ENCODE data around the gene NEGR1. TPM values are rescaled to one million over a fixed set of nuclear protein-coding genes. Genes with fewer than 3 reads are reported as not detected.

NEGR1 gene
- total and polyA plus RNA-seq, 3 donors from 2014 or later, result 2.9 to 7.6 (median 3.1) TPM

DNA sequence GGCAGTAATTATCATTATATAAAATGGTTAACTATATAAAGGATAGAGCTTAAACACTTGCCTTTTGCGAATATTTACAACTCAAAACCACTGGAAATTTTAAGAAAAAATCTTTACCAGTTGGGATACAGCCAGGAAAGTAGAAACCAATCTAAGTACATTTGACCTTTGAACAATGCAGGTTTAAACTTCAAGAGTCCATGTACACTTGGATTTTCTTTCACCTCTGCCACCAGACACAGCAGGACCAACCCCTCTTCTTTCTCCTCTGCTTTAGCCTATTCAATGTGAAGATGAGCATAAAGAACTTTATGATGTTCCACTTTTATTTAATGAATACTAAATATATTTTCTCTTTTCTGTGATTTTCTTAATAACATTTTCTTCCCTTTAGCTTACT, 361.1 kb downstream of the NEGR1 start:
- no peaks in the 10 kb centered on the region for H3K27me3 ChIP-seq
- intact Hi-C loops (cut with DNase I; ENCODE audit: low total_unique reads), result no loop called here
- 96 to 100% methylated on average over 1 of the region's 1 CpG for WGBS, 2 donors
- H3K4me3 ChIP-seq, result no peak overlapping the region
- TF ChIP-seq POLR2A (IDR thresholded peaks at IDR 0.05), result no peak
- no peak for TF ChIP-seq CTCF (IDR thresholded peaks at IDR 0.05)
- no peaks in the 10 kb centered on the region for H3K9me3 ChIP-seq
- H3K36me3 ChIP-seq (ENCODE audit: low read depth, missing control alignments), result no peaks in the 10 kb centered on the region
- no peak for DNase-seq
- H3K4me1 ChIP-seq, result no peaks in the 10 kb centered on the region
- no peak overlapping the region for H3K27ac ChIP-seq

GRCh38 chr1:71920556-71920955, 361.8 kb downstream of the NEGR1 start:
- no peaks in the 10 kb centered on the region for H3K36me3 ChIP-seq (ENCODE audit: low read depth, missing control alignments)
- WGBS, 2 donors, result 90 to 92% methylated on average over 2 of the region's 2 CpGs
- intact Hi-C loops (cut with DNase I; ENCODE audit: low total_unique reads), result no loop called here
- no peak for TF ChIP-seq CTCF (IDR thresholded peaks at IDR 0.05)
- no peak for TF ChIP-seq POLR2A (IDR thresholded peaks at IDR 0.05)
- H3K4me3 ChIP-seq, result no peak overlapping the region
- no peaks in the 10 kb centered on the region for H3K27me3 ChIP-seq
- H3K27ac ChIP-seq, result no peak overlapping the region
- no peak for DNase-seq
- no peaks in the 10 kb centered on the region for H3K4me1 ChIP-seq
- no peaks in the 10 kb centered on the region for H3K9me3 ChIP-seq

DNA sequence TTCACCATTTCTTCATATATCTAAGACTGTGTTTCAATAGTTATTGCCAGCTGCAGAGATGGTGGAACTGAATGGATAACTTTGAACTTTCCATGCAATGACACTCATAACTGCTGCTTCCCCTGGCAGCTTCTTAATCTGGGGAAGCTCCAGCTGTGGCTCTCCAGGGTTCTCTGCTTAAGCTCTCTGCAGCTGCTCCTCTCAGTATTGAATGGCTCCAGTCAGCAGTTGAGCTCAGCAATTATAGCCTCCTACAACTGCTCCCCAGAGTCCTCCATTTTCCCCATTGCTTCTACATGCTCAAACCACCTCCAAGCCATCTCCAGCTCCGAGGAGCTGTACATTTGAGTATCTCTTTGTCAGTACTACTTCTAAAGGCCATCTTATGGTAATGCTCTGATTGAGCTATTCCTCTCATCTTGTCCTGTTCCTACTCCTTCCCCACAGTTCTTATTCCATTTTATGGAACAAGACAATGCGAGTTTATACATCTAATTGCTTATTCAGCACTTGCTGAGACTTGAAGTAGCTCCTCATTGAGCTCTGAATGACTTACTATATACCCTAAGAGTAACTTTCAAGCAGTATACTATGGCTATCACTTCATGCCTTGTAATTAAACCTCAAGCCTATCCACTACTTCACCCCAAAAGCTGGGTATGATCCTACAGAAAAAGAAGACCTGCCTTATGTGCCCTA, 362.4 kb downstream of the NEGR1 start:
- no peaks in the 10 kb centered on the region for H3K27me3 ChIP-seq
- no peaks in the 10 kb centered on the region for H3K4me1 ChIP-seq
- DNase-seq, result no peak
- no peaks in the 10 kb centered on the region for H3K36me3 ChIP-seq (ENCODE audit: low read depth, missing control alignments)
- H3K9me3 ChIP-seq, result no peaks in the 10 kb centered on the region
- no peak overlapping the region for H3K4me3 ChIP-seq
- TF ChIP-seq POLR2A (IDR thresholded peaks at IDR 0.05) (no peak), CTCF (IDR thresholded peaks at IDR 0.05) (no peak)
- intact Hi-C loops (cut with DNase I; ENCODE audit: low total_unique reads), result no loop called here
- 86 to 91% methylated on average over 2 of the region's 2 CpGs for WGBS, 2 donors
- no peak overlapping the region for H3K27ac ChIP-seq

DNA sequence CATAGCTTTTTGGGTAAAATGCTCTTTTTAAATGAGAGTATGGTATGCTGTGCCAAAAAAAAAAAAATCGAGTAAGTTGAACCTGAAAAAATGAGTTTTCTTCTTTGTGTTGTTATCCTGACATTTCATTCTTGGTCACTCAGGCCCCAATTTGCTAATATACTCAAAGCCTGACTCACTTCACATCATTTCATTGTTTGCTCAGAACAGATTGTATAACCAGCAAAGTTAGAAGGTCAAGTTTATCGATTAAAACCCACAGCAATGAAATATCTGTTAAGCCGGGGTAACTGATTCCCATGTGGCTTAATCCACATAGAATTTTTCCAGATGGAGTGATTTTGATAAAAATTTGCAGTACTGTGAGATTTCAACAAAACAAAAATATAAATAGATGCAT, 363.7 kb downstream of the NEGR1 start:
- no peak overlapping the region for H3K4me3 ChIP-seq
- no peaks in the 10 kb centered on the region for H3K36me3 ChIP-seq (ENCODE audit: low read depth, missing control alignments)
- TF ChIP-seq POLR2A (IDR thresholded peaks at IDR 0.05), result no peak
- no peak for TF ChIP-seq CTCF (IDR thresholded peaks at IDR 0.05)
- intact Hi-C loops (cut with DNase I; ENCODE audit: low total_unique reads), result no loop called here
- no peak for DNase-seq
- H3K27me3 ChIP-seq, result no peaks in the 10 kb centered on the region
- 50 to 68% methylated on average over 3 of the region's 3 CpGs for WGBS, 2 donors
- no peak overlapping the region for H3K27ac ChIP-seq
- H3K9me3 ChIP-seq, result no peaks in the 10 kb centered on the region
- no peaks in the 10 kb centered on the region for H3K4me1 ChIP-seq

DNA sequence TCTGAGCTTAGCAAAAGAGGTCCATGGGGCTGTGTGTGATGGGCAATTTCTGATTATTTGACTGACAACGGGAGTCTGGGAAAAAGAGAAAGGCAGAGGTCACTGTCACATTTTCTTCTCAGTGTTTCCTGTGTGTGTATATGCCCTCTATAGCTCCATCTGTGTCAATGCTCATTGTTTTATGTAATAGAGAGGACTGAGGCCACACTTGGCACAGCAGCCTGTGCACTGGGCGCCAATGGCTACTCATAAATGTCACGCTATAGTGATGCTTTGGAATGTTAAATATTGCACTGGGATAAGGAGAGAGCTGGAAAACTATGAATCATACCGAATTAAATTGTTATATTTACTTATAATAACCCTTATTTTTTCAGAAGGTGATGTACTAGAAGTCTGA, 365.4 kb downstream of the NEGR1 start:
- no peak overlapping the region for H3K27ac ChIP-seq
- no peak for TF ChIP-seq CTCF (IDR thresholded peaks at IDR 0.05)
- no peak for TF ChIP-seq POLR2A (IDR thresholded peaks at IDR 0.05)
- no peaks in the 10 kb centered on the region for H3K27me3 ChIP-seq
- 61 to 81% methylated on average over 4 of the region's 4 CpGs for WGBS, 2 donors
- intact Hi-C loops (cut with DNase I; ENCODE audit: low total_unique reads), result no loop called here
- no peaks in the 10 kb centered on the region for H3K4me1 ChIP-seq
- no peak overlapping the region for H3K4me3 ChIP-seq
- no peaks in the 10 kb centered on the region for H3K36me3 ChIP-seq (ENCODE audit: low read depth, missing control alignments)
- no peaks in the 10 kb centered on the region for H3K9me3 ChIP-seq
- DNase-seq, result no peak

Data from testis (tissue), 3 donors.